MV-4-11 (cell line): ENCODE measurements around the gene AHCYL2.
A peak's percentile ranks its signal among the peaks of the same experiment; 100 is the strongest.
"Not testable (repeated sequence)": the region's sequence is repeated elsewhere in the genome, so short reads cannot be mapped to it uniquely, and the experiment has no call there.

Experiments used
- DNase-seq: peaks from one replicate; lab custom pipeline; 2025; lab: John Stamatoyannopoulos, UW

Gene AHCYL2

DNA sequence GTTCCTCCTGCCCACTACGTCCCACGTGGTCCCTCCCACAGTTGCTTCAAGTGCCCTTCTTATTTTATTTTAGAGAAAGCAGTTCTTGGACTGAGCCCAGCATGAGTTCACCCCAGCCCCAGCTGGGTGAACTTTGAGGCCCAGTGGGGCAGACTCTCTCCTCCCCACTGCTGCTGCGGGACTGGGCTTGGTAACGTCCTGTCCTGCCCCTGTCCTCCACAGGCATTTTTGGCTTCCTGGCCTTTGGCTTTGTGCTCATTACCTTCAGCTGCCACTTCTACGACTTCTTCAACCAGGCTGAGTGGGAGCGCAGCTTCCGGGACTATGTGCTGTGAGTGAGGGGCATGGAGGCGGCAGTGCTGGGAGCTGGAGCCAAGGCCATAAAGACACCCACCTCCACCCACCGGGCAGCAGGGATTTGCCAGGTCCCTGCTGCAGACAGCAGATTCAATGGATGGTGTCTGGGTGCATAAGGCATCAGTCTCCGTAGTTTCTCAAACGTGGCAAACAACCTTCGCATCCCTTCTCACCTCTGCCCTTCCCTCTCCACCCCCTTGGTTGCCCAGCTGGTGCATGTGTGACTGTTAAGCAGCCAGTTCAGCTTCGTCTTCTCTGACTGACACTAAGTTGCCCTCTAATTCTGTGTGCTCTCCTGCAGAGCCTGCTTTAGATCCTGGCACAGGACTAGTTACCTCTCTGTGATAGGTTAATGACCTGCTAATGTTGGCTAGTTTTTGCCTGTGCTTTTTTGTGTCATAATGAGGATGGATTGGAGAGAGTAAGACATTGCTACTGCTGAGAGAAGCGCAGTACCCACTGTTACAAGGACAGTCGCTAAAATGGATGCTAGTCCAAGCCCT, 15.5 kb upstream of the AHCYL2 start:
- DNase-seq = no peak

DNA sequence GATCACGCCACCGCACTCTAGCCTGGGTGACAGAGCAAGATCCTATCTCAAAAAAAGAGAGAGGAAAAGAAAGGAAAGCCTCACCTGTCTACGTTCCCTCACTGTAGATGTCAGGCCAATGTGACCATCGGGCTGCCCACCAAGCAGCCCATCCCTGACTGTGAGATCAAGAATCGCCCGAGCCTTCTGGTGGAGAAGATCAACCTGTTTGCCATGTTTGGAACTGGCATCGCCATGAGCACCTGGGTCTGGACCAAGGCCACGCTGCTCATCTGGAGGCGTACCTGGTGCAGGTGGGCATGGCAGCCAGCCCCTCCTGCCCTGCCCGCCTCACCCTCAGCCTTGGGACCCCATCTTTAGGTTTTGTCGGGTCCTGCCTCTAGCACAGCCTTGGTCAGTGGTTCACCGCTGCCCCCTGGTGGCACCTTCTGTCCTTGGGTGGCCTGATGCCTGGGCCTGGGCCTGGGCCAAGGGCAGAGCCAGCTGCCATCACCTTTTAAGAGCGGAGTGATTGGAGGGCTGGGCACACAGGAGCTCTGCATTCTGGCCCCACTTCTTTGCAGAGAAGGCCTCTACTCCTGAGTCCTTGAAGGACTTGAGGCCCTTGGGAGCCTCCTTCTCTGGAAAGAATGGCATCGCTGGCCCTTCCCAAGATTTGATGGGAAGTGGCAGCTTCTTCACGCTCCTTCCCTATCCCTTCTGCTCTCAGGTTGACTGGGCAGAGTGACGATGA, 14.4 kb upstream of the AHCYL2 start:
- DNase-seq = peak; percentile 27

DNA sequence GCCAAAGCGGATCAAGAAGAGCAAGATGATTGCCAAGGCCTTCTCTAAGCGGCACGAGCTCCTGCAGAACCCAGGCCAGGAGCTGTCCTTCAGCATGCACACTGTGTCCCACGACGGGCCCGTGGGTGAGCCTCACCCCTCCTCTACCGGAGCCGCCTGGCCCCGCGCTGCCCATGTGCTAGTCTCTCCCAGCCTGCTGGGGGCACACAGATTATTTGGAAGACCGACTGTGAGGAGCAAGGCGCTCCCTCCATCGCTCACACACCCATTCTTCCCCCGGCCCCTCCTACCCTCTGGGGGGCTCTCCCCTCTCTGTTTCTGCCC, 13.9 kb upstream of the AHCYL2 start:
- no peak for DNase-seq

- no peak for DNase-seq
Observed at GRCh38 chr7:129212126-129212525, 12.7 kb upstream of the AHCYL2 start.

DNA sequence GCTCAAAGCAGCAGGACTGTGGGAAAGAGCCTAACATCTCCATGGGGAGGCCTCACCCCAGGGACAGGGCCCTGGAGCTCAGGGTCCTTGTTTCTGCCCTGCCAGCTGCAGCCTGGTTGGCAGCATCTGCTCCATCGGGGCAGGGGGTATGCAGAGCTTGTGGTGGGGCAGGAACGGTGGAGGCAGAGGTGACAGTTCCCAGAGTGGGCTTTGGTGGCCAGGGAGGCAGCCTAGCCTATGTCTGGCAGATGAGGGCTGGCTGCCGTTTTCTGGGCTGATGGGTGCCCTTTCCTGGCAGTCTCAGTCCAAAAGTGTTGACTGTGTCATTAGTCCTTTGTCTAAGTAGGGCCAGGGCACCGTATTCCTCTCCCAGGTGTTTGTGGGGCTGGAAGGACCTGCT, 12.2 kb upstream of the AHCYL2 start:
- DNase-seq = no peak

DNA sequence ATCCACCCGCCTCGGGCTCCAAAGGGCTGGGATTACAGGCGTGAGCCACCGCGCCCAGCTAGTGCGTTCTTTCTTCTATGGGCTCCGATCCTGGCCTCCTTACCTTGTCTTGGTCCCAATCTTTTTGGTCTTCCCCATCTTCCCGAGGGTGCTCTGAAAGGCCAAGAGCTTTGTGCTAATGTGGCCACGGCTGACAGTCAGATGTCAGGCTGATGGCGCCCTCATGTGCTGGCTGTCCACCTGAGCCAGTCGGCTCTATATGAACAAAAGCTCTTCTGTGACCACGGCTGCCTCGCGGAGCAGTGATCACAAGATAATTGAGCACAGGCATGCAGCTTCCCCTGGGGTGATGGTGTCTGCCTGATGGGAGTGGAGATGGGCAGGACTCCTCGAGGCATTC, 11.0 kb upstream of the AHCYL2 start:
- DNase-seq = peak; percentile 23

- not testable (repeated sequence) for DNase-seq
Observed at GRCh38 chr7:129215691-129216090, 9.1 kb upstream of the AHCYL2 start.

- DNase-seq = not testable (repeated sequence)
Observed at GRCh38 chr7:129216101-129216715, 8.6 kb upstream of the AHCYL2 start.

DNA sequence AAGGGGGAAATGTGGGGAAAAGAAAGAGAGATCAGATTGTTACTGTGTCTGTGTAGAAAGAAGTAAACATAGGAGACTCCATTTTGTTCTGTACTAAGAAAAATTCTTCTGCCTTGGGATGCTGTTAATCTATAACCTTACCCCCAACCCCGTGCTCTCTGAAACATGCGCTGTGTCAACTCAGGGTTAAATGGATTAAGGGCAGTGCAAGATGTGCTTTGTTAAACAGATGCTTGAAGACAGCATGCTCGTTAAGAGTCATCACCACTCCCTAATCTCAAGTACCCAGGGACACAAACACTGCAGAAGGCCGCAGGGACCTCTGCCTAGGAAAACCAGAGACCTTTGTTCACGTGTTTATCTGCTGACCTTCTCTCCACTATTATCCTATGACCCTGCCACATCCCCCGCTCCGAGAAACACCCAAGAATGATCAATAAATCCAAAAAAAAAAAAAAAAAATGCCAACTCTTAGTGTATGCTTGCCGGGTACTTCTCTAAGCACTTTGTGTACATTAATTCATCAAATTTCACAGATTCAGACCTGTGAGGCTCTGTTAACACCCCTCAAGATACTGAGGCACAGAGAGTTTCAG, 7.9 kb upstream of the AHCYL2 start:
- not testable (repeated sequence) for DNase-seq

GRCh38 chr7:129218514-129219062, 6.2 kb upstream of the AHCYL2 start:
- DNase-seq = peak; percentile 70

GRCh38 chr7:129219166-129219565, 5.7 kb upstream of the AHCYL2 start:
- DNase-seq = not testable (repeated sequence)

DNA sequence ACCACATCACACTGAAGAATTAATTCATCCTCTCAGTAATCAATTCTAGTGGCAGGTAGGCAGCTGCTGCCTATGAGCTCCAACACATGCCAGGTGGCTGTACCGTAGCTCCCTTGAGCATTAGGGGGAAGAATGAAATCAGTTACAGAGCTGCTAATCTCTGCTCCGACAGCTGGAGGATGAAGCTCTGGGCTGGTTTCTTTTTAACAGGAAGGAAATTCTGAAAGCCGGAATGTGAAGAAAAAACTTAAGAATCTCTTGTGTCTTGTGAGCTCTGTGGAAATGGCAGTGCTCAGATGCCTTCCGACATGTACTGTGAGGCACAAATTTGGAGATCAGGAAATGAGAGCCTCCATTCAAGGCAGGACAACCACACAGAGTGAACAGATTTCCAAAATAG, 2.8 kb upstream of the AHCYL2 start:
- DNase-seq = peak; percentile 8

GRCh38 chr7:129225206-129225930, 538 bp downstream of the AHCYL2 start:
- peak; percentile 9 for DNase-seq

DNA sequence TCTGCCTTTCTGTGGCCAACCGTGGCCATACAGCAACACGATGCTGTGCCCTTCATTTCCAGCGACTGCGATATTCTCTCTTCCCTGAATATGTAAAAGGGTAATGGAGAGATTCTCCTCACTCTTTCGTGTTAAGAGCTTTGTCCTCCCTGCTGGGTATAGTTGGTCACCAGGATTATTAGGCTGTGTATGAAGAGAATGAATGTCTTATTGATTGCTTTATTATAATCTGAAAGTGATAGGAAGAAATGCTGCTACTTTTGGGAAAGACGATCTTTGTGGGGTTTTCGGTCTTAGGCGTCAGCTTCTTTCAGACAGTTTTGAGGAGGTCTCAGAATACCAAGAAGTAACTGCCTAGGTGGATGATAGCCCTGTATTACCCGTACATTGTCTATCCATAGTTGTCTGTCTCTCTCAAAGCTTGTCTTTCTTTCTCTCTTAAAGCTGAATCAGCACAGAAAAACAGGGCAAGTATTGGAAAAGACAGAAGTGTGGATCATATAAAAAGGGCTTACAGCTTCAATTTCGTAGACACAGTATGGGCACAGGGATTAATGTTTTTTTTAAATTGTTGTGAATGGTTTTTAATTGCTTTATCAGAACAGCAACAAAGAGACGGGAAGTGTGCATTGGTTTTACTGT, 1.2 kb downstream of the AHCYL2 start:
- no peak for DNase-seq

DNA sequence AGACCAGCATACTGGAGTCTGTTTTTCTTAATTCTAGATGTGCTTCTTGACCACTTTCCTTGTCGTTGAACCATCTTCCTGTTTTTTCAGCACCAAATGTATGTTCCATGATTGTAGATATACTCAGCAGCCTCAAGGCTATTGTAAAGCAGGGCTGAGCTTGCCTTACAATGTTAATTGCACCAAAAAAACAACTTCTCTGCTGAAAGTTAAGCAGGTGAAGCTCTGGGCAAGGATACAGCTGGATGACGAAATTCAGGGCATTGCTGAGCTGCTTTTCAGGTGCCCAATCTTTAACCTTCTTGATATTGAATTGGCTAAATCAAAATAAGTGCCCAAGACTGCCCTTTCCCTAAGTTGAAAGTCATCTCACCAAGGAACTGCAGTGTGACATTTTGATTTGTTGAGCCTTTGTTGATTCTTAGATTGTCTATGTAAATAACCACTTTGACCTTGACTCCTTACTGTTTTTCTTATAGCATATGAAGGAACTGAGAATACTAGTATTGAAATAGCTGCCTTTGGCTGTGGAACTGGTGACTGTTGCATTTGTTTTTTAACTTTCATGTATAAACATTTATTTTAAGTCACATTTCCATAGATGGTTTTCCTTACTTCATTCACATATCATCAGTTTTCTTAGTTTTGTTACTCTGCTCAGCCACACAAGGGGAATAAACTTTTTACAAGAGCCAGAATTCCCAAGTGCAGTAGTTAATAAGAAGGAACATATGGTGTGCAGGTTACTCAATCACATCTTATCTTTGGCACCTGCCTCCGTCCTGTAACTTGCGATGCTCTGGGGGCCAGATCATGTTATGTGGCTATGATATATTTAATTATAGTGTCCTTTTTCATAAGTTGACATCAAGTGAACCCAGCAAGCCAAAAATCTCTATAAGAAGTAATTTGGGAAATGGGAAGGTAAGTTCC, 3.1 kb downstream of the AHCYL2 start:
- DNase-seq = no peak

- DNase-seq = no peak
Observed at GRCh38 chr7:129228633-129229032, 3.8 kb downstream of the AHCYL2 start.

DNA sequence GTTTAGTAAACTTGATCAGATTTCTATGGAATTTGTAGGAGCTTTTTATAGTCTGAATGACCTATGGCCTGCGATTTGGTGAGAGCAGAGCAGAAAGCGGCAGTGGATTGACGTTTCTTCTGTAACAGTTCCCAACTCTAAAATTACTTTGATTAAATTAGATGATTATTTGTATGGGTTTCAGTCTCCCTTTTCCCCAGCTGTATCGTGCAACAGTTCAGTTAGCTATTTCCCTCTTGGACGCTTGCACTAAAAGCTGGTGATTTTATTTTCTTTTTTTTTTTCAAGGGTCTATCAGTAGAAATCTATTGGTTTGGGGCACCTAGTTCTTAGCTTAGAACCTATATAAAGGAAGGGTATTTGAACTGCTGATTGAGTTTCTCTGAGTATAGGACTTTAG, 6.8 kb downstream of the AHCYL2 start:
- DNase-seq = no peak

GRCh38 chr7:129238546-129238945, 13.7 kb downstream of the AHCYL2 start:
- peak; percentile 73 for DNase-seq

DNA sequence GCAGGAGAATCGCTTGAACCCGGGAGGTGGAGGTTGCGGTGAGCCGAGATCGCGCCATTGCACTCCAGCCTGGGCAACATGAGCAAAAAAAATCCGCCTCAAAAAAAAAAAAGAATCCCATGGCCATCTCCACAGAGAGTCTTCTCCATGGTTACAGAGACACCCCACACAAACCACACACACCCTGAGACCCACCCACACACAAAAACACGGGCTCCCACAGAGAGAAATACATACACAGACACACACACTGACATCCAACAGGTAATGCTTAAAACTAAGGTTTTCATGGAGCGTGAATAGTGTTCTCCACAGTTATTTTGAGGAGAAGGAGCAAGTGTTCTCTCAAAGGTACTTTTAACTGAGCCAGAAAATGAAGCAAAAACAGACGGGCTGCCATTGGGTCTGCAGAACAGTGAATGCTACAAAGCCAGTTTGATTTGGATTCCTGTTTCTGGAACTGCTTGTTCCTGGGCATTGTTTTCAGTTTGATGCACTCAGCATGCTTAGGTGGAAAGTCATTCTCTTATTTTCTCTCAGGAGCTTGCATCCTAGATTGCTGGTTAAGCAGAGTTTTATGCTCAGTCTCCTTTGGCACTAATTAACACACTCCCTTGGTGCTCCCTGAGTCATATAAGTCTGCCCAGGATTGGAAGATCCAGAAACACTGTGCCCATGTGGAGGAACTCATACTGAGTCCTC, 15.4 kb downstream of the AHCYL2 start:
- DNase-seq = no peak
